ENCODE data around the gene FES.
"Not testable (repeated sequence)": the region's sequence is repeated elsewhere in the genome, so short reads cannot be mapped to it uniquely, and the experiment has no call there.

The FES gene

DNA sequence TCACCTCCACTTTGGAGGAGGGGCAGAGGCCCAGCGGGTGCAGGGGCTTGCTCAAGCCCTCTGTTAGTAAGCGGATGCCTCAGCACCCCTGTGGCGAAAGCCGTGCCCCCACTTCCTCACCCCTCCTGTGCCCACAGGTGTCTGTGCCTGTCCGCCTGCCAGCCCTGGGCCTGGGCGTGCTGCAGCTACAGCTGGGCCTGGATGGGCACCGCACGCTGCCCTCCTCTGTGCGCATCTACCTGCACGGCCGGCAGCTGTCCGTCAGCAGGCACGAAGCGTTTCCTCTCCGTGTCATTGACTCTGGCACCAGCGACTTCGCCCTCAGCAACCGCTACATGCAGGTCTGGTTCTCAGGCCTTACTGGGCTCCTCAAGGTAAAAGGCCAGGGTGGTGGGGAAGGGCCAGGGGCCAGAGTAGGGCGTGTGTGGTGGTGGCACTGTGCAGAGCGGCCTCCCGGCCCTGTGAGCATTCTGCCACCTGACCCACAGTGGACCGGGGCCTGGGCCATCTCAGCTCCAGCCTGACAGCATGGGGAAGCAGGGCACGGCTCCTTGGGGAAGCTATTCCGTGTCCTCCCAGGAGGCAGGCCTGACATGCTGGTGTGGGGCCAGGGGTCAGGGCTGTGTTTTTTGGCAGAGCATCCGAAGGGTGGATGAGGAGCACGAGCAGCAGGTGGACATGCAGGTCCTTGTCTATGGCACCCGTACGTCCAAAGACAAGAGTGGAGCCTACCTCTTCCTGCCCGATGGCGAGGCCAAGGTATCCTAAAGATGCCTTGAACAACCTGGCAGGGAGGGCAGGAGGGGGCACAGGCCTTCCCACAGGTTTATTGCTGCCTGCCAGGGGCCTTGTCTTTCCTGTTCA lies 27.8 kb downstream of the FES start:
- no peak for DNase-seq

DNA sequence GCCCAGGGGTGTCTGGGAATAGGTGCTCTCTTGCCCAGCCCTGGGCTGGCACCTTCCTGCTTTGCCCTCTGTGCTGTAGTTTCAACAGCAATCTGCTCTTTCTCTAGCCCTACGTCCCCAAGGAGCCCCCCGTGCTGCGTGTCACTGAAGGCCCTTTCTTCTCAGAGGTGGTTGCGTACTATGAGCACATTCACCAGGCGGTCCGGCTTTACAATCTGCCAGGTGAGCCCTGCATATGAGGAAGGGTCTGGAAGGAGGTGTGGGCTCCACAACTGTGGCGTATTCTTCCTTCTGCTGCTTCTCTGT lies 28.4 kb downstream of the FES start:
- no peak for DNase-seq

DNA sequence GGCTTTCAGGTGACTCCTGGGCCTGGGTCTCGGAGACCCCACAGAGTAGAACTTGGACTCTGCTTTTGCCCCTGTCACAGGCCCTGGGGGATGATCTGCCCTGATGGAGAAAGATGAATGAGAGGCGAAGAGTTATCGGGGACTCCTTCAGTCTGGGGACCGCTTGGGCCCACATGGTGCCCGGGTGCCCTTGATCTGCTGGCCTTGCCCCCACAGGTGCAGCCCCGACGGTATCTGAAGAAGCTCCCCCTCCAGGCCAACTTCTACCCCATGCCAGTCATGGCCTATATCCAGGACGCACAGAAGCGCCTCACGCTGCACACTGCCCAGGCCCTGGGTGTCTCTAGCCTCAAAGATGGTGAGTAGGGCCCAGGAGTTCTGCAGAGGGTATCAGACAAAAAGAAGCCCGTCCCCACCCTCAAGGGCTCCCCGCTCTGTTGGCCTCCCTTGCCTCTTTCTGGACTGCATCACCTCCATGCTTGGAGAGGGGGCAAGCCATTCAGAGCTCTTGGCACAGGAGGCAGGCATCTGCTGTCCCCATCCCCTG lies 29.2 kb downstream of the FES start:
- DNase-seq, result no peak

DNA sequence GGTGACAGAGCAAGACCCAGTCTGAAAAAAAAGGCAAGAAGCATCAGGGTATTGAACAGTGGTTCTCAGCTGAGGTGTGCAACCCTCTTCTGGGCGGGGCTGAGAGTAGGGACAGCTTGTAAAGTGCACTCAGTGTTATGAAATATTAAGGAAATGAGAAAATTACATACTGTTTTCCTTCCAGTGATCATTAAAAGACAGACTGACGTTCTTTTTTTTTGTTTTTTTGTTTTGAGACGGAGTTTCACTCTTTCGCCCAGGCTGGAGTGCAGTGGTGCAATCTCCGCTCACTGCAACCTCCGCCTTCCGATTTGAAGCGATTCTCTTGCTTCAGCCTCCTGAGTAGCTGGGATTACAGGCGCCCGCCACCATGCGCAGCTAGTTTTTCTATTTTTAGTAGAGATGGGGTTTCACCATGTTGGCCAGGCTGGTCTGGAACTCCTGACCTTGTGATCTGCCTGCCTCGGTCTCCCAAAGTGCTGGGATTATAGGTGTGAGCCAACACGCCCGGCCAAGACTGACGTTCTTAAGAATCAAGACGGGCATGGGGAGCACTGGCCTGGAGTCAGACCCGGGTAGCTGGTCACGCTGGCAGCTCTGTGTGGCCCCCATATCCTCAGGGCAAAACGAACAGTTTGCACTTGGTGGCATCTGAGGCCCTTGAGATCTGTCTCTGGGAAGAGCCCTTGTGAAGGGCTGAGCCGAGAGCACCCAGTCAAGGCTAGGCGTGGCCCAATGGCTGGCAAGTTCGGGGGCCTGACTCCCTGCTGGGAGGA lies 30.2 kb downstream of the FES start:
- no peak for DNase-seq

DNA sequence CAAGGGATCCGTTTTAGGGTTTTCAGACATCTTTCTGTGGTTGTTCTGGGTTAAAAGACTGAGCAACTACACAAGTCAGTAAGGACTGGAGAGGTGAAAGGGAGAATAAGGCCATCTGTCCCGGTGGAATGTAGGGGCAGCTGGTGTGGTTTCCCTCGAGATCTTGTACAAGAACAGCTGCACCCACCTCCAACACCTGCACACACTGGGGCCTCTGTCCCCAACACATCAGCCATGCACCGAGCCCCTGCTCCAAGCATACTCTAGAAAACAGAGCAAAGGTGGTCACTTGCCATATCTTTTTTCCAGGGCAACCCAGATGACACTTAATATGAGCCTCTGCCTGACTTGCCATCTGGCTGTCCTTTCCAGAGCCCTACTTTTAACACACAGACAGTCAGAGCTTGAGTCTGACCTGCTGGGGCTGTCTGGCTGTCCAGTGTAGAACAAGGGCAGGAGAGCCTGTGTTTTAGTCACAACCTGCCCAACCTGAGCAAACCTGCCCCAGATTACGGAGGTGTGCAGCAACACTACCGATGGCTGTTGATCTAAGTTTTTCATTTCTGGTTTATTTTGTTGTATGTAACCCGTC lies 31.0 kb downstream of the FES start:
- DNase-seq, result no peak

DNA sequence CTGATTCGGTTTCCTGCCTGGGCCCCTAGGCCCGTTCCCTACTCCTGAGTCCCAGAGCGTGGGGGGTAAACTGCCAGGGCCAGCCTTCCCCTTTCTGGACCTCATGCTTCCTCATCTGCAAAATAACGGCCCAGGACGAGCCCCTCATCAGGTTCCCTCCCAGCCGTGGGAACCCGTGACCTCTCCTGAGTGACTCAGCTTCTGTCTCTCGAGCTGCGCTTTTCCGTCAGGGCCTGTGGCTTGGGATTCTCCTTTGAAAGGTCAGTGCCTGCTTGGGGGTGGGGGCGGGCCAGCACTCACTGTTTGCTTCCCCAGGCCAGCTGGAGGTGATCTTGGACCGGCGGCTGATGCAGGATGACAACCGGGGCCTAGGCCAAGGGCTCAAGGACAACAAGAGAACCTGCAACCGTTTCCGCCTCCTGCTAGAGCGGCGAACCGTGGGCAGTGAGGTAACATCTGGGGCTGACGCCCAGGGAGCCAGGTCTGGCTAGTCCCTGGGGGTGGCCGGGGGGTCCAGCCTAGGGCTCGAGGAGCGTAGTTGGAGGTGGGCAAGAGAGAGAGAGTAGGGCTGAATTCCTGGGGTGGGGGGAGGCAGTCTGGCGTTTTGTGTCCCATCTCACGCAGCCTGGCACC lies 31.6 kb downstream of the FES start:
- DNase-seq, result no peak

DNA sequence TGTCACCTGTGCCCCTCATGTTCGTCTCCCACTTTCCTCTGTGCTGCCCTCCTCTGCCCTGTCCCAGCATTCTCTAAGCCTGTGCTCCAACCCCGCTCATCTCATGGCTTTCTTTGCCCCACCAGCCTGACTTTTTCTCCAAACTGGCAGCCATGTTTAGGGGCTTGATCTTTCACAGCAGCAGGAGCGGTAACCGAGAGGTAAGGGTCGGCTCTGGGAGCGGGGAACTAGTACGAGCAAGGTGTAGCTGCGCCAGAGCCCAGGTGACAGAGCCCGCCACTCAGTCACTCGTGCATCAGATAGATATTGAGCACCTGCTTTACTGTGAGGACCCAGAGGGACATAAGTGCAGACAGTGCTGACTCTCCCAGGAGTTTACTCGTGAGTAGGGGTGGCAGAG lies 32.2 kb downstream of the FES start:
- no peak for DNase-seq

DNA sequence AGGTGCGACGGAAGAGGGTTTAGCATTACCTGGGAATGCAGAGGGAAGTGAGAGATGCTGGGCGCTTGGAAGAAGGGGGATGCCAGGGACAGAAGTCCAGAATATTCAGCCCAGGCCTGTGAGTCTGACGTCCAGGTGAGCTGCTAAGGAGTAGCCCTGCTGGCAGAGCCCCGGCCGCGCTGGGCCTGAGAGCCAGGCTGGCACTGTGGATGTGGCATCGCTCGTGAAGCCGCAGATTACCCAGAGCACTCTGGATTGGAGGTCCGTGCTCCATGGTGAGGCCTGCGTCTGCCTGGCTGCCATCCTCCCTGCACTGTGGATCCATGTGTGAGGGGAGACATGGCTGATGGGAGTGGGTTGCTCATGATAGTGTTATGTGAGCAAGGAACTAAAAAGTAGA lies 33.3 kb downstream of the FES start:
- no peak for DNase-seq

DNA sequence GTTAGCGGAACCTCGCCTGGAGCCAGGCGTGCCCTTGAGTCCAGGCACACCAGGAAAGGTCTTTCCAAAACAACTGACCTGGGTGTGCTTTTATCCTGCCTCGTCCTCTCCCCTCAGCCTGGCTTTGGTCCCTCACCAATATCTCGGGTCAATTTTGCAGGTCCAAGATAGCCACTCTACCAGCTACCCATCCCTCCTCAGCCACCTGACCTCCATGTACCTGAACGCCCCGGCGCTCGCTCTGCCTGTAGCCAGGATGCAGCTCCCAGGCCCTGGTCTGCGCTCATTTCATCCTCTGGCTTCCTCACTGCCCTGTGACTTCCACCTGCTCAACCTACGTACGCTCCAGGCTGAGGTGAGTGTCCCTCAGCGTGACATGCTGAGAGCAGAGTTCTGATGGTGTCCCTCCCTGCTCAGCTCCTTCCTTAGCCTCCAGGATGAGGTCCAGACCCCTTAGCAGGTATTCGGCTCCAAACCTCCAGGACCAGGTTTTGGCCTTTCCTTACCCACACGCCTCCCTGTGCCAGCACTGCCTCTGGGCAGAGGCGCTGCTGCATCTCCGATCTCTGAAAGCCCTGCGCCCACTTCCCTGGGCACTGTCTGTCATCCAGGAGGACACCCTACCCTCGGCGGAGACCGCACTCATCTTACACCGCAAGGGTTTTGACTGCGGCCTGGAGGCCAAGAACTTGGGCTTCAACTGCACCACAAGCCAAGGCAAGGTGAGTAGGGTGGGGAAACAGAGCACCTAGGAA lies 33.9 kb downstream of the FES start:
- no peak for DNase-seq

DNA sequence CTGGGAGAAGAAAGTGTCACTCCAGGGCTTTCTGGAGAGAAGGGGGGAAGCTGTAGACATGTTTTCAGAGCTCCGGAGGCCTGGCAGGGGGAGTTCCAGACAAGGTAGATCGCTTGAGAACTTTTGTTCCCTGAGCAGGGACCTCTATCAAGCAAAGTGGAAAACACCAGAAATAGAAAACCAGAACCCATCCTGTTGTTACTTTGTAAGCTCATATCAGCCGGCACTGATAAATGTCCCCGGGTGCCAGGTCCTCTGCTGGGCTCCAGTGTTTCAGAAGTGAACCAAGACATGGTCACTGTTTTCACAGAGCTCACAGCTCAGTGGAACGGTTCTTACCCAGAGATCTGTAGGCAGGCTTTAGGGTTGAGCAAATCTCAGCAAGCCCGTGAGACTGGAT lies 34.5 kb downstream of the FES start:
- no peak for DNase-seq

DNA sequence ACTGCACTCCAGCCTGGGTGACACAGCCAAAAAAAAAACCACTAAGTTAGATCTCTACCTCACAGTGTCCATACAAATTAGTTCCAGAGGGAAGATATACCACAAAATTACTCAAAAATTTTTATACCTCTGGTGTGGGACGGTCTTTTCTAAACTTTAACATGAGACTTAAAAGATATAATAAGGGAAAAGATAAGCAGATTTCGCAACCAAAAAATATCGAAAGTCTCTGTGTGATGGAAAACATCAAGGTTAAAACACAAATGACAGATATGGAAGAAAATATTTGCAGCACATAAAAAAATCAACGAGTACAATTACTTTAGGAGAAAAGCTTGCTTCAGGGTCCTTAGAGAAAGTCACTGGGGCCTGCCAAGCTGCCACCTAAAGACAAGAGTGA lies 37.6 kb downstream of the FES start:
- DNase-seq, result no peak

DNA sequence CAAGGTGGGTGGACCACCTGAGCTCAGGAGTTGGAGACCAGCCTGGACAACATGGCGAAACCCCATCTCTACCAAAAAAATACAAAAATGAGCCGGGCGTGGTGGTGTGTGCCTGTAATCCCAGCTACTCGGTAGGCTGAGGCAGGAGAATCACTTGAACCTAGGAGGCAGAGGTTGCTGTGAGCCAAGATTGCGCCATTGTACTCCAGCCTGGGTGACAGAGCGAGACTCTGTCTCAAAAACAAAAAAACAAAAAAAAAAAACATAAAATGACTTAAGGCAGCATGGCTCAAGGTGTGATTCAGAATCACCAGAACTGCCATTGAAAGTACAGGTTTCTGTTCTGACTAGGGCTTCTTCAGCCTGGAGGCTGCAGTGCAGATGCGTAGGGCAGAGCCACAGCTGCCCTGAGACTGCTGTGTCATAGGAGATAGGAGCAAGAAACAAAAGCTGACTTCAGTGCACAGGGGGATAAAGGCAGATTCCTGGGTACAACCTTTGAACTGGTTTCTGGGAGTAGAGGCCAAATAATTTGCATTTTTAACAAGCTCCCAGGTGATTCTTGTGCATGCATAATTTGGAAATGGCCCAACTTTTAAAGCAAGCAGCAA lies 38.5 kb downstream of the FES start:
- DNase-seq, result peak; percentile 62

DNA sequence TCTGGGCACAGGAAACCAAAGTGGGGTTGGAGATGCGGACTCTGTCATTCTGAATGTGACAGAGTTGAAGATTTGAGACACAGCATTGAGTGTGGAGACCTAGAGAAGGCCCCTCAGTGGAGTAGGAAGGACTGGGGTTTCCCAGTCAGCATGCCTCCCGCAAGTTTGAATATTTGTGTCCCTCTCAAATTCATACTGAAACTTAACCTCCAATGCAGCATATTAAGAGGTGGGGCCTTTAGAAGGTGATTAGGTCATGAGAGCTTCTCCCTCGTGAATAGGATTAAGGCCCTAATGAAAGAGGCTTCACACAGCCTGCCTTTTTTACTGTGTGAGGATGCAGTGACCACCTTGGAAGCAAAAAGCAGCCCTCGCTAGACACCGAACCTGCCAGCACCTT lies 40.1 kb downstream of the FES start:
- peak; percentile 20 for DNase-seq

DNA sequence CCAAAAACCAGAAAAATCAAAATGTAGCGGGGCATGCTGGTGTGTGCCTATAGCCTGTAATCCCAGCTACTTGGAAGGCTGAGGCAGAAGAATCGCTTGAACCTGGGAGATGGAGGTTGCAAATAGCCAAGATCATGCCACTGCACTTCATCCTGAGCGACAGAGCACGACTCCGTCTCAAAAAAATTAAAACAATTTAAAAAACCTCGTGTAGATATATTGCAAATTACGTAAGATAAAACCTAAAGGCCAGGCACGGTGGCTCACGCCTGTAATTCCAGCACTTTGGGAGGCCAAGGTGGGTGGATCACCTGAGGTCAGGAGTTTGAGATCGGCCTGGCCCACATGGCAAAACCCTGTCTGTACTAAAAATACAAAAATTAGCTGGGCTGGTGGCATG lies 42.5 kb downstream of the FES start:
- not testable (repeated sequence) for DNase-seq

DNA sequence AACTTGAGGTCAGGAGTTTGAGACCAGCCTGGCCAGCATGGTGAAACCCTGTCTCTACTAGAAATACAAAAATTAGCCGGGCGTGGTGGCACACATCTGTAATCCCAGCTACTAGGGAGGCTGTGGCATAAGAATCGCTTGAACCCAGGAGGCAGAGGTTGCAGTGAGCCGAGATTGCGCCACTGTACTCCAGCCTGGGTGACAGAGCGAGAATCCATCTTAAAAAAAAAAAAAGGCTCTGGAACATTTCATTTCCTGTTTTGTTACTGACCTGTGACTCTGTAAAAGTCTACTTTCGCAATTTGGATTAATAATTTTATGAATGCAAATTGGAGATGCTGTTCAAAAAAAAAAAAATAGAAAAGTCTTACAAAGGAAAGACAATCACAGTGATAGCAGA lies 43.8 kb downstream of the FES start:
- DNase-seq, result not testable (repeated sequence)

DNA sequence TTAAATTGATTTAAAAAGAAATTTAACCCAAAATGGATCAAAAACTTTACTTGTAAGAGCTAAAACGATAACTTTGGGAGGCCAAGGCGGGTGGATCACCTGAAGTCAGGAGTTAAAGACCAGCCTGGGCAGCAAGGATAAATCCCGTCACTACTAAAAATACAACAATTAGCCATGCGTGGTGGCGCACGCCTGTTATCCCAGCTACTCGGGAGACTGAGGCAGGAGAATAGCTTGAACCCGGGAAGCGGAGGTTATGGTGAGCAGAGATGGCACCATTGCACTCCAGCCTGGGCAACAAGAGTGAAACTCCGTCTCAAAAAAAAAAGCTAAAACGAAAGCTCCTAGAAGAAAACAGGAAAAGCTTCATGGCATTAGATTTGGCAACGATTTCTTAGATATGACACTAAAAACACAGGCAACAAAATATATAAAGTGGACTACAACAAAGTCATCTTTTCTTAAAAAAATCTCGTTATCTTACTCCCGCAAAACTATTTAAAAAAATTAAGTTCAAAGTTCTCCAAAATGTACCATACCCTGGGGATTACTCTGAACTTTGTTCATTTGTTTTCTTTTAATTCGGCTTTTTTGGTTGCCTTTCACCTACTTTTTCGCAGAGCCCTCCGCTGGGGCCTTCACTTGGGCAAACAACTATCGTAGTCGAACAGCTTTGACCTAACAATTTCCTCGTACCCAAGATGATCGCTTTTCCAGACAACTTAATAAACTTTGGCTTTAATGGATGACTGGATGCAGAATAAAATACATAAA lies 45.1 kb downstream of the FES start:
- DNase-seq, result no peak

DNA sequence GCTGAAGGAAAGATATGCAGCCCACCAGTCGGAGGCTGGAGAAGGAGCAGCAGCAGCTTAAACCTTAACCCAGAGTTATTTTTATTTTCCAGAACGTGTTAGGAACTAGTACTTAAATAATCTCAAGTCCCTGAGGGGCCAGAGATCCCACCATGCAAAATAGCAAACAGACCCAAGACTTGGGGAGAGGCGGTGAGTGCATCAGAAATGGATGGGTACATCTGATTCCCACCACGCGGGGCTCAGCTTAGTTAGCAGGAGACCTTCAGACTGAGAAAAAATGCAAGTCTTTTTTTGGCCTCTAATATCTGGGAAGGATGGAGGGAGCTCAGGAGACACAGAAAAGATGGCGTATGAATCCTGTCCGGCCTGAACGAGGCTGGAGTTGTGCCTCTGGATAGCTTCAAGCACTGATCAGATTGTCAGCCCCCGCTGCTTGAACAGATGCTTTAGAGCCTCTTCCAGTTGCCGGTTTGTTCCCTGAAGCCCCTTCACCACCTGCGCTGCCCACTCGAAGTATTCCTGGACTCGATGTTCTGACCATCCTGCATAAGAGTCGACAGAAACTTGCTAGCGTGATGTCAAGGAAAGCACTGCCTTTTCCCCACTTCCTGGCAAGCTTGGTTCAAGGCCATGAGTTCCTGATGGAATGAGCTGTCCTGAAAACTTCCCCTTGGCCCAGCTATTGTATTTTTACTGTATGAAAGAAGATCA lies 46.7 kb downstream of the FES start:
- peak; percentile 17 for DNase-seq

DNA sequence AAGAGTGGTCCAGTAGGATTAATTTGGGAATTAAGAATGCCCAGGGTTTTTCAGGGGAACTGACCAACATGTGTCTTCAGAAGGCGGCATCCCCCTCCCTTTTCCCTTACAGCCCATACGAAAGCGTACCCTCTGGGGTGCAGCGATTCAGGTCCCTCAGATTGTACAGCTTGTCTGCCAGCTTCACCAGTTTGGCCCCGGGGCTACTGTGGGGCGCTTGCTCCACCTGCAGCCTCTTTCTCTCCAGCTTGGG lies 47.2 kb downstream of the FES start:
- no peak for DNase-seq

DNA sequence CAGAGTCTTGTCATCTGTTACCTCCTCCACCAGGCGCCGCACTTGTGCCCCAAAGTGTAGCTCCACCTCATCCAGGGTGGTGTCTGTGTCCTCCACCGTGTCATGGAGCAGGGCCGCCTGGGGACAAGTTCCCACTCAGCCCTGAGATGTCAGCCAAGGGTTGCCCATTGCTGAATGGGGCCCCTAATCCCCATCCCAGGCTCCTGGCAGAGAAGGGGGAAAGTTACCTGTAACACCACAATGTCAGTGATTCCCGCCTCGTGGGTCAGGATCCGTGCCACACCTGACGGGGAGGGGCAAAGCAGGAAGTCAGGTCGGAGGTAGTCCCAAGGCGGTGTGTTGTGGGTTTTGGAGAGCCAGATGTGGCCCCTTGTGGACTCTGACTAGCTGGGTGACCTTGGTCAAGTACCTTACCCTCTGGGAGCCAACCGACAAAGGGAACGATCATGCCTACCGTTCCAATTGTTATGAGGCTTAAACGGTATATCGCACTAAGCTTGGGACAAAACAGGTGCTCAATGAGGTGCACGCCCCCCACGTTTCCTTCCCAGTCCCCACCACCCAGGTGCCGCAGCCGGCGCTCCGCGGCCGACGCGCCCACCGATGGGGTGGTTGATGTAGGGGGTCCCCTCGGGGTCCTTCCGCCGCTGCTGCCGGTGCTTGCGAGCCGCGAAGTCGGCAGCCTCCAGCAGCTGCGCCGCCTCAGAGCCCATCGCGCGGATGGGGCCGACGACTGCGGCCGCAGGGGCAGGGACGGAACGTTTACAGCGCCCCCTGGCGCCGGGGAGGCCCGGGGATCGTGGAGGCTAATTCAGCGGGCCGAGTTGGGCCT lies 47.7 kb downstream of the FES start, which contains the start of gene HDDC3:
TSS of gene HDDC3 (minus strand) at position 722 of the 832 bp plus-strand sequence. CDS start at position 713, 9 bp downstream.
- peak; percentile 95 for DNase-seq

DNA sequence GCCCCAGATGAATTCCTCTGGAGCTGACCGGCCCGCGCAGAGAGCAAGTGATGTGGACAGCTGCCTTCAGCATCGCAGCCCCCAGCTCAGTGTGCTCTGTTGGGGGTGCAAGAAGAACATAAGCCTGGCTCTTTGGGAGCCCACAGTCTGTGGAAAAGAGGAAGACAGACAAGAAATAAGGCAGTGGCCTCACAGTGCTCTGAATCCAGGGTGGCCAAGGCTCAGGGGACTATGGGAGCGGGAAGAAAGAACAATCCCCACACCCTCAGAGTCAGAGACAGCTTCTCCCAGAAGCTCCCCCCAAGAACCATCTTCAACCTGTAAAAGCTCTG lies 48.3 kb downstream of the FES start:
- DNase-seq, result no peak
